Stimulated activated naive CD8-positive, alpha-beta T cell treated with anti-CD3 and anti-CD28 coated beads, Interleukin-15, Interleukin-2, amounts not matched to agents 100 U/mL and 50 U/mL, for 24 hours (primary cell): Measurements from ENCODE around the gene PDCL3.

Experiments
- ATAC-seq: fragments of 150-1000 bp; cut with Tn5 transposase; one replicate; pipeline ENCODE4 v1.10.0; 2021
- DNase-seq: peaks from one replicate; pipeline ENCODE4 v3.0.0; 2021

PDCL3 gene

DNA sequence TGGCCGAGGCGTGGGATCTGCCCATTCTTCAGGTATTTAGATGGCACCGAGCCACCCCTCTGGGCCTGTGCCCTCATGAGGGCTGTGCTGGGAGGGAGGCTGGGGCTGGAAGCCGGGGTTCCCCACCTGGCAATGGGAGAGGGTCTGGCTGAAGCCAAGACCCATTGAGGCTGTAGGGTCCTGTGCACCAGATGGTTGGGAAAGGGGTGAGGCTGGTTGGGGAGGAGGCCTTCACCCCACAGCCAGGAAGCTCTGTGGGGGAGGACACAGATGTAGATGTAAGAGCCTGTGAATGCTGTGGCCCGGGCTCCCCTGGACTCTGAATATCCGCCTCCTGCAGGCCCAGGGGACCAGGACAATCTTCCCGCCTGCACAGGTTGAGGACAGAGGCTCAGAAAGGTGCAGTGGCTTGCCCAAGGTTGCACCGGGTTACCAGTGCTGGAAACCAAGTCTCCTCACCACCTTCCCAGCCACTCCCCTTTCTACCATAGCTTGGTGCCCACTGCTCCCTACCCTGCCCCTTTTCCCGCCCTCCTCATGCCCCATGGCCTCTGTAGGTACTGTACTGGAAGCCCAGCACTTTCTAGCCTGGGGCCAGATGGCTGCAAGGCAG lies 49.7 kb downstream of the PDCL3 start:
- no peak for ATAC-seq
- DNase-seq = no peak

GRCh38 chr2:100613719-100614118 lies 50.9 kb downstream of the PDCL3 start:
- DNase-seq (no peak), ATAC-seq (no peak)

DNA sequence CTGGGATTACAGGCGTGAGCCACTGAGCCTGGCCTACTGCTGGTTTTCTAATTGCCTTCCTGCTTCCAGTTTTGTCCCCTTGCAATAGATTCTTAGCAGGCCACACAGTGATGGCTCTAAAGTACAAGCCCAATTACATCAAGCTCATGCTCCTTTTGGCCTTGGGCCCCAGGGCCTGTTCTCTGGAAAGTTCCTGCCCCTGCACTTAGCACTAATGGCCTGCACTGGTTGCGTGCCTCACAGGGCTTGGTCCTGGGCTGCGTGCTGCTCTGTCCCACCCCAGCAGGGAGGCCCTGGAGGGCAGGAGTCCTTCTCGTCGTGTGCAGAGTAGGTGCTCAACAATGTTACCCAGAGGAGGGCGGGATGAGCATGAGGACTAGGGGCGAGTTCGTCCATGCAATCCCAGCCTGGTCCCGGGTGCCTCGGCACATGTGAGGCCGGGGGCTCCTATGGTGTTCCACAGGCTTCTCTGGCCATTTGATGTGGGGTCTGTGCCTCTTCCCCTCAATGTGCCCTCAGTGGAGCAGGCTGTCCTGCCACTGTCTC lies 51.7 kb downstream of the PDCL3 start:
- ATAC-seq (no peak), DNase-seq (no peak)

GRCh38 chr2:100615471-100615870 lies 52.7 kb downstream of the PDCL3 start:
- ATAC-seq (no peak), DNase-seq (no peak)

- DNase-seq (no peak), ATAC-seq (no peak)
These were observed 53.1 kb downstream of the PDCL3 start for GRCh38 chr2:100615886-100616285.

- ATAC-seq = no peak
These were observed 54.1 kb downstream of the PDCL3 start for GRCh38 chr2:100616841-100617390.

DNA sequence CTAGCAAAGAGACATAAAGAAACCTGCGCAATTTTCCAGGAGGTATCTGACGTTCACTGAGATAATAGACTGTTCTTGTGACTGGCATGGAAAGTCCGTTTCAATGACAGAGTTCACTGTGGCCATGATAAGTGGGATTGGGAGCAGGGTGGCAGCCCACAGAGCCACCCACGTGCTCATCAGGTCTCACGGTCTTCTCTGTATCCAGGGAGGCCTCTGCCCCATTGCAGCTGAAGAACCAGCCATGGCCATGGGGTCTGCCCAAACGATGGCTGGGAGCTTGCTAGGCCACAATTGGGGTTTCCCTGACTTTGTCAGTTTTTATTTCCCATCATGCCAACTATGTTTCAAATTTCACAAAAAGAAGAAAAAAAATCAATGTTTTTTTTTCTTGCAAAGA lies 57.2 kb downstream of the PDCL3 start:
- no peak for DNase-seq

More at GRCh38 chr2:100616841-100617390, 54.1 kb downstream of the PDCL3 start:
- no peak for DNase-seq

GRCh38 chr2:100620481-100620880 lies 57.7 kb downstream of the PDCL3 start:
- DNase-seq (no peak), ATAC-seq (no peak)

More for the DNA sequence above, 57.2 kb downstream of the PDCL3 start:
- no peak for ATAC-seq

DNA sequence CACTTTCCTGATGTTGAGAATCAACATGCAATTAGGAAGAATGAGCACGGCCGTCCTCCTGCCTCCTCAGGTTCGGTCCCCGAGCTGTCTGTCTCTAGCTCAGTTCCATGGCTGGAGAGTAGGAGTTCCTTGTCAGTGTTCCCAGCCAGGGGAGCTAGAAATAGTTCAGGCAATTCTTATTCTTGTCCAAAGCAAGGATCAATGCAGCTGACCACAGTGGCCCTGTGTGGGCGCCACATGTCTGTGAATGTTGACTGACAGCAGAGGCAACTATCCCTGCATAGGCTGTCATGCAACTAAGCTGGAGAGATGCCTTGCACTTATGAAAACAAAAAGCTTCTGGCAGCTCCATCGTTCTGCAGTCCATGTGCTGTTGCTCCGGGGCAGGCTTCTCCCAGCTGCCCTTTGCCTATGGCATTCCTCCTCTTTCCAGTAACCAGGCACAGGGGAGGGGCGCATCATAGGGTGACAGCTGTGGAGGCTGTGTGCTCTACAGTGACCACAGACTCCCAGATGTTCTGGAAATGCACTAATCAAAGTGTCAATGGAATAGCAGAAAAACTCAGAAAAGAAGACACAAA lies 58.7 kb downstream of the PDCL3 start:
- ATAC-seq (no peak), DNase-seq (no peak)

- no peak for DNase-seq
- ATAC-seq = no peak
These were observed 60.4 kb downstream of the PDCL3 start for GRCh38 chr2:100623033-100623715.

DNA sequence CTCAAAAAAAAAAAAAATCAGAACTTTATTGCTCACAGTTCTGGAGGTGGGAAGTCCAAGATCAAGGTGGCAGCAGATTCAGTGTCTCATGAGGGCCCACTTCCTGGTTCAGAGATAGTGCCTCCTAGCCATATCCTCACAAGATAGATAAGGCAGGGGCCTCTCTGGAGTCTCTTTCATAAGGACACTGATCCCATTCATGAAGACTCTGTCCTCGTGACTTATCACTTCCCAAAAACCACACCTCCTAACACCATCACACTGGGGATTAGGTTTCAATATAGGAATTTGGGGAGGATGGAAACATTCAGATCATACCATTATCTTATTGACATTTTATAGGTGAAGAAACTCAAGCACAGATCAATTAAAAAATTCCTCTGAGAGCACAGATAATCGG lies 61.1 kb downstream of the PDCL3 start:
- ATAC-seq = no peak
- no peak for DNase-seq

- no peak for ATAC-seq
- no peak for DNase-seq
These were observed 61.7 kb downstream of the PDCL3 start for GRCh38 chr2:100624536-100624935.

GRCh38 chr2:100625717-100626116 lies 62.9 kb downstream of the PDCL3 start:
- ATAC-seq (no peak), DNase-seq (no peak)
